ENCODE measurements around the gene CLTCL1. TPM values are rescaled to one million over a fixed set of nuclear protein-coding genes. Genes with fewer than 3 reads are reported as not detected.

Gene CLTCL1
- total RNA-seq, 1 experiment from 2014 or later: 11.9 TPM

DNA sequence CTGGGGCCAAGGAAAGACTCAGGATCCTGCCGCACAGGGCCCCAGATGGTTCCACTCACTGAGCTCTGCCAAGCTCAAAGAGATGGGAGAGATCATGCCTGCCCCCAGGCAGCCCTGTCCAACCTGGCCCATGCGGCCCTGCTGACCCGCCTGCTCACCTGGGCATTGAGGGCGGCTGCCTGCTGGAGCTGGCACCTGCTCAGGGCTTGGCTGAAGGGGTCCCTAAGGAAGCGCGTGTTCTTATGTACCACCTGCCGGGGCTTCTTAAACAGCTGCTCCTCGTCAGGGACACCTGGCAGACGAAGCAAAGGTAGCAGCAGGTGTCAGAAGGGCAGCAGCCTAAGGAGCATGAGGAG lies 152.5 kb downstream of the CLTCL1 start:
- in situ Hi-C loops (cut with HindIII; ENCODE audit: low pct_unique_long_range_greater_than_20kb, low sequenced_read_pairs) (no loop called here), intact Hi-C loops (cut with micrococcal nuclease; ENCODE audit: unreplicated experiment) (no loop called here)
- Histone ChIP-seq H3K27ac (ENCODE audit: low read length) (no peak overlapping the region), H3K4me1 (ENCODE audit: control insufficient read depth, insufficient read depth, low read length) (no peaks in the 10 kb centered on the region), H3K4me3 (ENCODE audit: low read depth in 2 of 2, low read length in 2 of 2) (no peak overlapping the region), H3K36me3 (ENCODE audit: control insufficient read depth, insufficient read depth, low read length) (peaks cover 3% of the 10 kb centered on the region), H3K9me3 (ENCODE audit: control insufficient read depth, insufficient read depth, low read depth, low read length) (no peaks in the 10 kb centered on the region), H3K27me3 (ENCODE audit: control insufficient read depth, insufficient read depth, low read length) (no peaks in the 10 kb centered on the region)
- no TSS peak for BruUV-seq (replicated peaks)
- ChIA-PET CTCF (no interaction called here), POLR2A (no interaction called here)
- TF ChIP-seq SIN3A (IDR thresholded peaks at IDR 0.05; ENCODE audit: borderline replicate concordance, insufficient read depth, low read depth, low read length) (no peak), POLR2AphosphoS5 (IDR thresholded peaks at IDR 0.05; ENCODE audit: low read depth, low read length) (no peak), TCF7L2 (IDR thresholded peaks at IDR 0.05; ENCODE audit: low read depth, low read length) (no peak)
- TF ChIP-seq, protein P1, sequence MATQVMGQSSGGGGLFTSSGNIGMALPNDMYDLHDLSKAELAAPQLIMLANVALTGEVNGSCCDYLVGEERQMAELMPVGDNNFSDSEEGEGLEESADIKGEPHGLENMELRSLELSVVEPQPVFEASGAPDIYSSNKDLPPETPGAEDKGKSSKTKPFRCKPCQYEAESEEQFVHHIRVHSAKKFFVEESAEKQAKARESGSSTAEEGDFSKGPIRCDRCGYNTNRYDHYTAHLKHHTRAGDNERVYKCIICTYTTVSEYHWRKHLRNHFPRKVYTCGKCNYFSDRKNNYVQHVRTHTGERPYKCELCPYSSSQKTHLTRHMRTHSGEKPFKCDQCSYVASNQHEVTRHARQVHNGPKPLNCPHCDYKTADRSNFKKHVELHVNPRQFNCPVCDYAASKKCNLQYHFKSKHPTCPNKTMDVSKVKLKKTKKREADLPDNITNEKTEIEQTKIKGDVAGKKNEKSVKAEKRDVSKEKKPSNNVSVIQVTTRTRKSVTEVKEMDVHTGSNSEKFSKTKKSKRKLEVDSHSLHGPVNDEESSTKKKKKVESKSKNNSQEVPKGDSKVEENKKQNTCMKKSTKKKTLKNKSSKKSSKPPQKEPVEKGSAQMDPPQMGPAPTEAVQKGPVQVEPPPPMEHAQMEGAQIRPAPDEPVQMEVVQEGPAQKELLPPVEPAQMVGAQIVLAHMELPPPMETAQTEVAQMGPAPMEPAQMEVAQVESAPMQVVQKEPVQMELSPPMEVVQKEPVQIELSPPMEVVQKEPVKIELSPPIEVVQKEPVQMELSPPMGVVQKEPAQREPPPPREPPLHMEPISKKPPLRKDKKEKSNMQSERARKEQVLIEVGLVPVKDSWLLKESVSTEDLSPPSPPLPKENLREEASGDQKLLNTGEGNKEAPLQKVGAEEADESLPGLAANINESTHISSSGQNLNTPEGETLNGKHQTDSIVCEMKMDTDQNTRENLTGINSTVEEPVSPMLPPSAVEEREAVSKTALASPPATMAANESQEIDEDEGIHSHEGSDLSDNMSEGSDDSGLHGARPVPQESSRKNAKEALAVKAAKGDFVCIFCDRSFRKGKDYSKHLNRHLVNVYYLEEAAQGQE (IDR thresholded peaks at IDR 0.05; ENCODE audit: insufficient read depth in 1 of 2, low read depth in 2 of 2, low read length in 1 of 2): no peak
- TF ChIP-seq, protein P2, sequence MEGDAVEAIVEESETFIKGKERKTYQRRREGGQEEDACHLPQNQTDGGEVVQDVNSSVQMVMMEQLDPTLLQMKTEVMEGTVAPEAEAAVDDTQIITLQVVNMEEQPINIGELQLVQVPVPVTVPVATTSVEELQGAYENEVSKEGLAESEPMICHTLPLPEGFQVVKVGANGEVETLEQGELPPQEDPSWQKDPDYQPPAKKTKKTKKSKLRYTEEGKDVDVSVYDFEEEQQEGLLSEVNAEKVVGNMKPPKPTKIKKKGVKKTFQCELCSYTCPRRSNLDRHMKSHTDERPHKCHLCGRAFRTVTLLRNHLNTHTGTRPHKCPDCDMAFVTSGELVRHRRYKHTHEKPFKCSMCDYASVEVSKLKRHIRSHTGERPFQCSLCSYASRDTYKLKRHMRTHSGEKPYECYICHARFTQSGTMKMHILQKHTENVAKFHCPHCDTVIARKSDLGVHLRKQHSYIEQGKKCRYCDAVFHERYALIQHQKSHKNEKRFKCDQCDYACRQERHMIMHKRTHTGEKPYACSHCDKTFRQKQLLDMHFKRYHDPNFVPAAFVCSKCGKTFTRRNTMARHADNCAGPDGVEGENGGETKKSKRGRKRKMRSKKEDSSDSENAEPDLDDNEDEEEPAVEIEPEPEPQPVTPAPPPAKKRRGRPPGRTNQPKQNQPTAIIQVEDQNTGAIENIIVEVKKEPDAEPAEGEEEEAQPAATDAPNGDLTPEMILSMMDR (IDR thresholded peaks at IDR 0.05): no peak
- ATAC-seq: no peak
- DNase-seq (ENCODE audit: low read depth, low spot score): no peak

DNA sequence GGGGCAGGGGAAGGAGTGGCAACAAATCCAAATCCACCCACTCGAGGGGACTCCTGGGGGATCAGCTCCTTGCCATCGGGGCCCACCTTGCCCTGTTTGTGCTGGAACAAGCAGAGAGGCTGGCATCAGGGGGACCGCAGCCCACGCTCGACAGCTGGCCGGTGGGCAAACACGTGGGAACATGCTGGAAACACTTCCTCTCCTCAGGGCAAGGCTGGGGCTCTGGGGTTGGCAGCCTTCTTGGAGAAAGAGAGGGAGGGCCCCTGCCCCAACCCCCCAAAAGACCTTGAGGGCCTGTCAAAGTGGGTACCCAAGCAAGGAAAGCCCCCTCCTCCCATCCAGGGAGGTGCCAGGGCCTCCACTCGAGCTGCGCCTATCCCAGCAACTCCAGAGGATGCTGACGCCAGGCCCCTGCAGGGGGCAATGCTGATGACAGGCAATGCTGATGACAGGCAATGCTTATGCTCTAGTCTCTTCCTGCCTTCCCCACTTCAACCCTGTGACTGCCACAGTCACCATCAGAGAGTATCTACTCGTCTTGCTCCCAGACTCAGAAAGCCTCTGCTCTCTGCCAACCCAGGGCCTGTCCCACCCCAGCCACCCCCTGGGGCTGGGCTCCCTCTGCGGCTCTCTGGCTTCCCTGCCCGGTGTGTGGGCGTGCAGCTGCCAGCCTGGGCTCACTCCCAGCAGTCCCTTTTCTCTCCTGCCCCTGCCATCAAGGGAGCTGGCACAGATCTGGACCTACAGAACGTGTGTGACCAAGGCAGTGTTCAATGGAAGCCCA lies 153.1 kb downstream of the CLTCL1 start:
- Histone ChIP-seq H3K36me3 (ENCODE audit: control insufficient read depth, insufficient read depth, low read length) (peaks cover 2% of the 10 kb centered on the region; the same call in 1 of the 2 replicates), H3K9me3 (ENCODE audit: control insufficient read depth, insufficient read depth, low read depth, low read length) (no peaks in the 10 kb centered on the region), H3K4me3 (ENCODE audit: low read depth in 2 of 2, low read length in 2 of 2) (no peak overlapping the region), H3K4me1 (ENCODE audit: control insufficient read depth, insufficient read depth, low read length) (no peaks in the 10 kb centered on the region), H3K27ac (ENCODE audit: low read length) (no peak overlapping the region), H3K27me3 (ENCODE audit: control insufficient read depth, insufficient read depth, low read length) (no peaks in the 10 kb centered on the region)
- DNase-seq (ENCODE audit: low read depth, low spot score): no peak
- TF ChIP-seq, protein P1 (IDR thresholded peaks at IDR 0.05; ENCODE audit: insufficient read depth in 1 of 2, low read depth in 2 of 2, low read length in 1 of 2): no peak
- no peak for TF ChIP-seq SIN3A (IDR thresholded peaks at IDR 0.05; ENCODE audit: borderline replicate concordance, insufficient read depth, low read depth, low read length)
- TF ChIP-seq, protein P2 (IDR thresholded peaks at IDR 0.05): no peak
- no peak for TF ChIP-seq TCF7L2 (IDR thresholded peaks at IDR 0.05; ENCODE audit: low read depth, low read length)
- TF ChIP-seq POLR2AphosphoS5 (IDR thresholded peaks at IDR 0.05; ENCODE audit: low read depth, low read length): no peak
- POLR2A ChIA-PET: no interaction called here
- in situ Hi-C loops (cut with HindIII; ENCODE audit: low pct_unique_long_range_greater_than_20kb, low sequenced_read_pairs): no loop called here
- intact Hi-C loops (cut with micrococcal nuclease; ENCODE audit: unreplicated experiment): no loop called here
- BruUV-seq (replicated peaks): no TSS peak
- CTCF ChIA-PET: no interaction called here
- no peak for ATAC-seq
